CD14-positive monocyte (primary cell): ENCODE results near the gene TLK1. TPM values are rescaled to one million over a fixed set of nuclear protein-coding genes. Genes with fewer than 3 reads are reported as not detected.
A peak's percentile ranks its signal among the peaks of the same experiment; 100 is the strongest.

Source experiments
- DNase-seq, 3 donors: peaks; one replicate each; pipeline ENCODE4 v3.0.0-alpha.2; 2011 to 2022
- H2AFZ ChIP-seq: 2 replicates; pipeline ENCODE4 v1.6.0; 2012; ENCODE audit warnings: mild to moderate bottlenecking, low read depth, low read length, inconsistent platforms; ENCODE audit not compliant: insufficient read depth, poor library complexity, severe bottlenecking
- H3K27ac ChIP-seq, 2 donors: 1 replicate in 1 of 2; 2 replicates in 1 of 2; pipeline ENCODE4 v1.5.1; 2012 to 2013; ENCODE audit warnings: low read length in 2 of 2, control low read depth in 1 of 2, inconsistent platforms in 1 of 2, low read depth in 1 of 2, mild to moderate bottlenecking in 1 of 2
- H3K27me3 ChIP-seq, 2 donors: one replicate each; pipeline versions ENCODE4 v1.6.0 to v1.6.1; 2011 to 2013; ENCODE audit warnings: low read length in 2 of 2; ENCODE audit not compliant: control insufficient read depth in 2 of 2, insufficient read depth in 2 of 2
- H3K36me3 ChIP-seq, 2 donors: replicated peaks in 1 of 2; 1 replicate in 1 of 2; 2 replicates in 1 of 2; pipeline versions ENCODE4 v1.5.1 to v1.6.1; 2012 to 2013; ENCODE audit warnings: low read length in 2 of 2, control low read depth in 1 of 2, inconsistent platforms in 1 of 2, mild to moderate bottlenecking in 1 of 2; ENCODE audit not compliant: insufficient read depth in 2 of 2, control insufficient read depth in 1 of 2
- H3K4me1 ChIP-seq, 2 donors: 1 replicate in 1 of 2; 2 replicates in 1 of 2; pipeline versions ENCODE4 v1.5.1 to v1.6.1; 2012 to 2013; ENCODE audit warnings: low read length in 2 of 2, control low read depth in 1 of 2, inconsistent platforms in 1 of 2, mild to moderate bottlenecking in 1 of 2, moderate library complexity in 1 of 2; ENCODE audit not compliant: insufficient read depth in 2 of 2, control insufficient read depth in 1 of 2
- H3K4me2 ChIP-seq: replicated peaks from 2 replicates; pipeline ENCODE3; 2012; ENCODE audit warnings: low read length, moderate library complexity, mild to moderate bottlenecking; ENCODE audit not compliant: poor library complexity, severe bottlenecking; ENCODE audit errors: extremely low read depth
- H3K4me3 ChIP-seq, 3 experiments: fragments of 200-600 bp in 1 of 3; sonication (generic) in 1 of 3; replicated peaks in 1 of 3; 1 replicate in 2 of 3; 2 replicates in 1 of 3; pipeline ENCODE4 v1.5.1; 2011 to 2013; ENCODE audit warnings: low read length in 3 of 3, mild to moderate bottlenecking in 3 of 3, control low read depth in 2 of 3, low read depth in 2 of 3, inconsistent platforms in 1 of 3, moderate library complexity in 1 of 3
- H3K79me2 ChIP-seq: 2 replicates; pipeline ENCODE4 v1.6.0; 2012; ENCODE audit warnings: mild to moderate bottlenecking, control low read depth, inconsistent platforms, low read length, moderate library complexity; ENCODE audit not compliant: insufficient read depth
- H3K9ac ChIP-seq: 2 replicates; pipeline ENCODE4 v1.6.0; 2017; ENCODE audit warnings: low read length, mild to moderate bottlenecking; ENCODE audit not compliant: insufficient read depth, poor library complexity, severe bottlenecking
- H3K9me3 ChIP-seq, 2 donors: replicated peaks in 1 of 2; 1 replicate in 1 of 2; 2 replicates in 1 of 2; pipeline versions ENCODE4 v1.5.1 to v1.6.1; 2012 to 2013; ENCODE audit warnings: low read length in 2 of 2, control low read depth in 1 of 2; ENCODE audit not compliant: control insufficient read depth in 1 of 2, insufficient read depth in 1 of 2
- H4K20me1 ChIP-seq: 2 replicates; pipeline ENCODE4 v1.6.0; 2012; ENCODE audit warnings: mild to moderate bottlenecking, low read length, control low read depth, moderate library complexity; ENCODE audit not compliant: insufficient read depth
- H3K27ac Mint-ChIP-seq, 7 donors: one replicate each; pipeline ENCODE4 v1.8.0; 2020; ENCODE audit warnings: mild to moderate bottlenecking in 7 of 7, mixed read lengths in 7 of 7, moderate library complexity in 6 of 7, inconsistent platforms in 2 of 7
- H3K27me3 Mint-ChIP-seq, 3 donors: one replicate each; pipeline ENCODE4 v1.8.0; 2021 to 2022; ENCODE audit warnings: low read depth in 3 of 3, mild to moderate bottlenecking in 3 of 3, mixed read lengths in 3 of 3, moderate library complexity in 3 of 3, inconsistent platforms in 1 of 3
- H3K36me3 Mint-ChIP-seq, 2 donors: one replicate each; pipeline ENCODE4 v1.8.0; 2020; ENCODE audit warnings: mixed read lengths in 2 of 2, inconsistent platforms in 1 of 2, mild to moderate bottlenecking in 1 of 2
- H3K4me1 Mint-ChIP-seq: one replicate; pipeline ENCODE4 v1.8.0; 2020; ENCODE audit warnings: mild to moderate bottlenecking, mixed read lengths
- H3K4me3 Mint-ChIP-seq, 2 donors: one replicate each; pipeline ENCODE4 v1.8.0; 2020; ENCODE audit warnings: mild to moderate bottlenecking in 2 of 2, mixed read lengths in 2 of 2, moderate library complexity in 1 of 2
- H3K9me3 Mint-ChIP-seq, 7 donors: one replicate each; pipeline ENCODE4 v1.8.0; 2020 to 2022; ENCODE audit warnings: mixed read lengths in 7 of 7, mild to moderate bottlenecking in 6 of 7, moderate library complexity in 6 of 7, inconsistent platforms in 2 of 7
- CTCF ChIP-seq: fragments of 200-600 bp; IDR thresholded peaks from one replicate; pipeline ENCODE4 v1.8.0; 2022; ENCODE audit warnings: antibody characterized with exemption, mild to moderate bottlenecking
- WGBS: methylation state at CpG from one replicate; pipeline ENCODE4 v1.1.5; 2013; ENCODE audit warnings: missing lambda C conversion rate; ENCODE audit not compliant: insufficient coverage; 5-methylcytosine and 5-hydroxymethylcytosine counted together
- intact Hi-C, 2 donors: fragments of 100-400 bp; cut with micrococcal nuclease; formaldehyde crosslinking; loops; one replicate each; pipeline versions ENCODE4 v1.15.0 to v1.15.1; 2023
- polyA plus RNA-seq, 3 donors: library from polyadenylated mRNA; depleted of rRNA in 1 of 3; unstranded in 2 of 3; stranded (reverse) in 1 of 3; fragments of 300-500 nt in 2 of 3; fragments of >200 nt in 1 of 3; fragmentation: Illumina TruSeq in 2 of 3; gene quantifications; 1 replicate in 2 of 3; 2 replicates in 1 of 3; pipeline ENCODE4 v1.2.3, GENCODE V29; 2012 to 2021

TLK1 gene
- polyA plus RNA-seq, 3 donors: 6.3 to 20.0 (median 8.6) TPM

DNA sequence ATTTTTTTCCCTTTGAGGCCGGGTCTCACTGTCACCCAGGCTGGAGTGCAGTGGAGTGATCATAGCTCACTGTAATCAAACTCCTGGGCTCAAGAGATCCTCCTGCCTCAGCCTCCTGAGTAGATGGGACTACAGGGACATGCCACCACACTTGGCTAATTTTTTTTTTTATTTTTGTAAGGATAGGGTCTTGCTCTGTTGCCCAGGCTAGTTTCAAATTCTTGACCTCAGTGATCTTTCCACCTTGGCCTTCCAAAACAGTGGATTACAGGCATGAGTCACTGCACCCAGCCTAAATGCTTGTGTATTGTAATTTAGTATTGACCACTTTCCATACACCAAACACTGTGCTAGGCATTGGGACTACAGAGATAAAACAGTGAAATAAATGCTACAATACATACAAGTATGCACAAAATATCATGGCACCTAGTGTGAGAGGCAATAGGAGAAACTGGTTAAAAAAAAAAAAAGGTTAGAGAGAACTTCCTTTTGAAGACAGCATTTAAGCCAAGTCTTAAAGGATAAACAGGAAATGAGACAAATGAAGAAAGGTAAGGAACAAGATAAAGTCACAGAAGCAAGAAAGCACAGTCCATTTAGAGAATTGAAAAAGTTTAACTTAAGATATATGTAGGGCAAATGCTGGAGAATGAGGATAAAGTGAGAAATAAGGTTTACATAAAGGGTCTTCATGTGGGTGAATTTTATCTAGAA, 118.3 kb downstream of the TLK1 start:
- Histone ChIP-seq H3K9me3 (no peaks in the 10 kb centered on the region), H3K27me3 (no peaks in the 10 kb centered on the region), H4K20me1 (no peaks in the 10 kb centered on the region), H3K4me2 (no peak overlapping the region), H3K9ac (no peak overlapping the region), H3K27ac (peak overlapping the region in 1 of 2 donors; percentile 1), H3K4me1 (no peaks in the 10 kb centered on the region), H2AFZ (no peak overlapping the region), H3K4me3 (no peak overlapping the region), H3K79me2 (no peaks in the 10 kb centered on the region), H3K36me3 (peaks cover 75 to 99% of the 10 kb centered on the region in 2 donors)
- WGBS: 100% methylated on average over 1 of the region's 1 CpG
- Mint-ChIP-seq H3K36me3 (peaks cover 64 to 86% of the 10 kb centered on the region in 2 donors), H3K4me3 (no peak overlapping the region), H3K9me3 (no peaks in the 10 kb centered on the region), H3K27me3 (no peaks in the 10 kb centered on the region), H3K27ac (peak overlapping the region in 4 of 7 donors; percentile 13 to 55 (median 28)), H3K4me1 (peaks cover 4% of the 10 kb centered on the region)
- no peak for TF ChIP-seq CTCF
- intact Hi-C loops: no loop called here
- no peak for DNase-seq

- Histone ChIP-seq H3K79me2 (no peaks in the 10 kb centered on the region), H3K27me3 (no peaks in the 10 kb centered on the region), H2AFZ (no peak overlapping the region), H3K4me2 (no peak overlapping the region), H3K4me1 (no peaks in the 10 kb centered on the region), H3K9ac (no peak overlapping the region), H4K20me1 (no peaks in the 10 kb centered on the region), H3K9me3 (peaks cover 0 to 8% of the 10 kb centered on the region in 2 donors), H3K27ac (no peak overlapping the region), H3K36me3 (peaks cover 54 to 97% of the 10 kb centered on the region in 2 donors), H3K4me3 (no peak overlapping the region)
- H3K9me3 Mint-ChIP-seq: peaks cover 0 to 21% (median 5%) of the 10 kb centered on the region in 7 donors
- no peak for TF ChIP-seq CTCF
- no peak overlapping the region for H3K4me3 Mint-ChIP-seq
- DNase-seq: no peak
- H3K27me3 Mint-ChIP-seq: no peaks in the 10 kb centered on the region
- intact Hi-C loops: no loop called here
- H3K36me3 Mint-ChIP-seq: peaks cover 73 to 92% of the 10 kb centered on the region in 2 donors
- no peak overlapping the region for H3K27ac Mint-ChIP-seq
- WGBS: no CpG with 5 or more reads among the region's 2 CpGs
- no peaks in the 10 kb centered on the region for H3K4me1 Mint-ChIP-seq
These were observed 124.2 kb downstream of the TLK1 start for GRCh38 chr2:171036532-171036931.
